Activated T-helper 2 cell treated with anti-CD3 and anti-CD28 coated beads, Interferon-gamma antibody, Interleukin-2, Interleukin-4, amounts not matched to agents 10 μg/mL and 5 μg/mL and 100 μg/mL, durations not matched to agents 14 hours and 24 hours and 36 hours (primary cell): Measurements from ENCODE around the gene BABAM2. TPM values are rescaled to one million over a fixed set of nuclear protein-coding genes. Genes with fewer than 3 reads are reported as not detected.
A peak's percentile ranks its signal among the peaks of the same experiment; 100 is the strongest.

Source experiments
- DNase-seq: peaks from one replicate; pipeline ENCODE4 v3.0.0; 2021; ENCODE audit warnings: low spot score
- H3K27ac Mint-ChIP-seq: one replicate; pipeline ENCODE4 v1.8.0; 2021; ENCODE audit warnings: mixed read lengths
- H3K27me3 Mint-ChIP-seq: one replicate; pipeline ENCODE4 v1.8.0; 2021; ENCODE audit warnings: low read depth, mixed read lengths
- H3K36me3 Mint-ChIP-seq: one replicate; pipeline ENCODE4 v1.8.0; 2021; ENCODE audit warnings: low read depth, mixed read lengths
- H3K4me1 Mint-ChIP-seq: one replicate; pipeline ENCODE4 v1.8.0; 2021; ENCODE audit warnings: low read depth, mixed read lengths
- H3K4me3 Mint-ChIP-seq: one replicate; pipeline ENCODE4 v1.8.0; 2021; ENCODE audit warnings: low read depth, mild to moderate bottlenecking, moderate library complexity, mixed read lengths
- H3K9me3 Mint-ChIP-seq: one replicate; pipeline ENCODE4 v1.8.0; 2021; ENCODE audit warnings: mixed read lengths
- intact Hi-C: fragments of 100-400 bp; cut with micrococcal nuclease; formaldehyde crosslinking; loops from one replicate; pipeline ENCODE4 v1.15.1; 2023
- total RNA-seq: library from RNA; stranded (reverse); gene quantifications from 2 replicates; pipeline ENCODE4 v1.2.3, GENCODE V29; 2022

The BABAM2 gene
- total RNA-seq, 1 donor from 2014 or later, result 49.0 TPM

- Mint-ChIP-seq H3K4me3 (no peak overlapping the region), H3K4me1 (peaks cover 21% of the 10 kb centered on the region), H3K27ac (no peak overlapping the region), H3K9me3 (no peaks in the 10 kb centered on the region), H3K36me3 (no peaks in the 10 kb centered on the region), H3K27me3 (peaks cover 18% of the 10 kb centered on the region)
- intact Hi-C loops, result no loop called here
- no peak for DNase-seq
Observed at GRCh38 chr2:28377195-28377816, 486.8 kb downstream of the BABAM2 start.

GRCh38 chr2:28377984-28378678, 487.6 kb downstream of the BABAM2 start:
- H3K36me3 Mint-ChIP-seq, result no peaks in the 10 kb centered on the region
- intact Hi-C loops, result no loop called here
- H3K9me3 Mint-ChIP-seq, result no peaks in the 10 kb centered on the region
- no peak overlapping the region for H3K27ac Mint-ChIP-seq
- no peak for DNase-seq
- no peak overlapping the region for H3K4me3 Mint-ChIP-seq
- peaks cover 10% of the 10 kb centered on the region for H3K27me3 Mint-ChIP-seq
- H3K4me1 Mint-ChIP-seq, result peaks cover 22% of the 10 kb centered on the region

DNA sequence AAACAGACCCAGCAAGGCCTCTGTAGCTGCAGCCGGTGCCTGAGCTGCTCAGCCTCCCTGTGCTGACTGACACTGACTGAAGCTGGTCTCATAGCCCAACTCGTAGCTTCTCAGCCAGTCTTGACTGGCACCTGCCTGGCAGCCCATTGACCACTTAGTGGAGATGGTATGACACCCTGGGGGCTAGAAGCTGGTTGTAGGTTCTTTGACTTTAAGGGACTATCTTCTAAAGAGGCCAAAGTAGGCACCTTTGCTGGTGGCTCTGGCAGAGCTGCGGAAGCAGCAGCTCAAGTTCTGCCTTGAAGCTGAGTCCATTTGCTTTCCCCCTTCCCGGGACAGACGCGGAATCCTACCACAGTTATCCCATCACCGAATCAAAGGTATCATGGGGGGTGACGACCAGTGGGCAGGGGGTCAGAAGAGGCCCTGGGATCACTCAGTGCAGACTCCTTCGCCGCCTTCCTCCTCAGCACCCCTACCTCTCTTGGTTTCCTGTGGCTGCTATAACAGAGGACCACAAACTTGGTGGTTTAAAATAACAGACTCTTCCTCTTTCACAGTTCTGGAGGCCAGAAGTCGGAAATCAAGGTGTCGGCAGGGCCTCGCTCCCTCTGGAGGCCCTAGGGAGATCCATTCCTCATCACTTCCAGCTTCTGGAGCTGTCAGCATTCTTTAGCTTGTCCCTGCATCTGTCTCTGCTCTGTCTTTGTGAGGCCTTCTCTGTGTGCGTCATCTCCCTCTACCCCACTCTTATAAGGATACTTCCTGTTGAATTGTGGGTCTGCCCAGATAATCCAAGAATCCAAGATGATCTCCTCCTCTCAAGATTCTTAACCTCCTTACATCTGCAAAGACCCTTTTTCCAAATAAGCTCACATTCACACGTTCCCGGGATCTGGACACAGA, 488.4 kb downstream of the BABAM2 start:
- no peak for DNase-seq
- H3K4me3 Mint-ChIP-seq, result no peak overlapping the region
- intact Hi-C loops, result no loop called here
- H3K4me1 Mint-ChIP-seq, result peaks cover 24% of the 10 kb centered on the region
- peaks cover 4% of the 10 kb centered on the region for H3K27me3 Mint-ChIP-seq
- no peaks in the 10 kb centered on the region for H3K9me3 Mint-ChIP-seq
- no peak overlapping the region for H3K27ac Mint-ChIP-seq
- no peaks in the 10 kb centered on the region for H3K36me3 Mint-ChIP-seq

- intact Hi-C loops, result no loop called here
- no peak overlapping the region for H3K27ac Mint-ChIP-seq
- no peaks in the 10 kb centered on the region for H3K27me3 Mint-ChIP-seq
- no peaks in the 10 kb centered on the region for H3K36me3 Mint-ChIP-seq
- DNase-seq, result no peak
- peaks cover 24% of the 10 kb centered on the region for H3K4me1 Mint-ChIP-seq
- no peaks in the 10 kb centered on the region for H3K9me3 Mint-ChIP-seq
- H3K4me3 Mint-ChIP-seq, result no peak overlapping the region
Observed at GRCh38 chr2:28380219-28380618, 489.7 kb downstream of the BABAM2 start.

GRCh38 chr2:28381225-28382180, 491.0 kb downstream of the BABAM2 start:
- intact Hi-C loops, result no loop called here
- no peaks in the 10 kb centered on the region for H3K27me3 Mint-ChIP-seq
- no peak overlapping the region for H3K27ac Mint-ChIP-seq
- no peaks in the 10 kb centered on the region for H3K36me3 Mint-ChIP-seq
- H3K9me3 Mint-ChIP-seq, result no peaks in the 10 kb centered on the region
- DNase-seq, result no peak
- H3K4me1 Mint-ChIP-seq, result peaks cover 26% of the 10 kb centered on the region
- no peak overlapping the region for H3K4me3 Mint-ChIP-seq

DNA sequence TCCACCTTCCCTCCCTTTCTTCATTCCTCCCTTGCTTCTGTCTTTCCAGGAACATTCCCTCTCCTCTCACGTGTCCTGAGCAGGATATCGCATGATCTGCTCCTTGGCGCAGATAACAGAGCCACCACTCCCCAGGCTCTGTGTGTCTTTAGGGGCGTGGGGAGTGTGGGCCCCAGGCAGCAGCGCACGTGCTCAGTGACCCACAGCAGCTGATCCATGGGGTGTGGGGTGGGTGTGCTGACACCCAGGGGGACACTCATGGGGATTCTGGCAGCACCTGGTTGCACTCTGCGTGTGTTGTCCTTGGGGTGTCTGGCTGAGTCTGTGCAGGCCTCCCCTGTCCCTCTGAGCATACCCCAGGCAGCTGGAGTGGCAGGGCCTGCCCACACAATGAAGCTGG, 492.2 kb downstream of the BABAM2 start:
- Mint-ChIP-seq H3K27me3 (no peaks in the 10 kb centered on the region), H3K27ac (no peak overlapping the region), H3K36me3 (no peaks in the 10 kb centered on the region), H3K4me3 (no peak overlapping the region), H3K9me3 (no peaks in the 10 kb centered on the region), H3K4me1 (peaks cover 34% of the 10 kb centered on the region)
- DNase-seq, result no peak
- intact Hi-C loops, result no loop called here

GRCh38 chr2:28387082-28387960, 496.8 kb downstream of the BABAM2 start:
- DNase-seq, result no peak
- peak overlapping the region; percentile 91 for H3K27ac Mint-ChIP-seq
- peaks cover 42% of the 10 kb centered on the region for H3K4me1 Mint-ChIP-seq
- no peak overlapping the region for H3K4me3 Mint-ChIP-seq
- H3K9me3 Mint-ChIP-seq, result no peaks in the 10 kb centered on the region
- no peaks in the 10 kb centered on the region for H3K36me3 Mint-ChIP-seq
- intact Hi-C loops, result no loop called here
- no peaks in the 10 kb centered on the region for H3K27me3 Mint-ChIP-seq

Other genes starting within 250 kb of the BABAM2 start
- gene SUPT7L, start 227.1 kb upstream of the BABAM2 start, total RNA-seq, result 32.5 and 37.0 TPM in 2 replicates
- 26.7 and 27.8 TPM in 2 replicates for gene SLC4A1AP, start 226.8 kb upstream of the BABAM2 start, total RNA-seq
- 57.7 and 58.9 TPM in 2 replicates for gene MRPL33, start 119.0 kb upstream of the BABAM2 start, total RNA-seq
- gene RBKS, start 342 bp upstream of the BABAM2 start, total RNA-seq, result 1.8 and 3.0 TPM in 2 replicates